Osteoblast (primary cell): ENCODE data around the gene DHH. TPM values are rescaled to one million over a fixed set of nuclear protein-coding genes. Genes with fewer than 3 reads are reported as not detected.
A peak's percentile ranks its signal among the peaks of the same experiment; 100 is the strongest.
"Not testable (repeated sequence)": the region's sequence is repeated elsewhere in the genome, so short reads cannot be mapped to it uniquely, and the experiment has no call there.

ENCODE experiments used
- DNase-seq: peaks from one replicate; pipeline ENCODE4 v3.0.0; 2011; ENCODE audit warnings: low spot score, mixed read lengths; ENCODE audit not compliant: insufficient read length; ENCODE audit errors: missing footprints
- H2AFZ ChIP-seq: 2 replicates; pipeline ENCODE4 v1.6.0; 2011; ENCODE audit warnings: mild to moderate bottlenecking, low read length
- H3K27ac ChIP-seq: 2 replicates; pipeline ENCODE4 v1.5.1; 2011; ENCODE audit warnings: mild to moderate bottlenecking, low read depth, low read length, moderate library complexity
- H3K27me3 ChIP-seq: 2 replicates; pipeline ENCODE4 v1.6.0; 2012; ENCODE audit warnings: mild to moderate bottlenecking, control low read depth, inconsistent platforms, low read length, moderate library complexity; ENCODE audit not compliant: insufficient read depth
- H3K36me3 ChIP-seq: 2 replicates; pipeline ENCODE4 v1.5.1; 2011; ENCODE audit warnings: mild to moderate bottlenecking, low read length, control low read depth, moderate library complexity; ENCODE audit not compliant: insufficient read depth
- H3K4me1 ChIP-seq: 2 replicates; pipeline ENCODE4 v1.5.1; 2011; ENCODE audit warnings: mild to moderate bottlenecking, low read length, control low read depth, moderate library complexity; ENCODE audit not compliant: insufficient read depth
- H3K4me2 ChIP-seq: 2 replicates; pipeline ENCODE4 v1.6.0; 2011; ENCODE audit warnings: mild to moderate bottlenecking, low read length; ENCODE audit not compliant: insufficient read depth
- H3K4me3 ChIP-seq: fragments of 200-600 bp; sonication (generic); 3 replicates; pipeline ENCODE4 v1.5.1; 2012; ENCODE audit warnings: mild to moderate bottlenecking, low read length, inconsistent platforms; ENCODE audit not compliant: insufficient read depth
- H3K79me2 ChIP-seq: 2 replicates; pipeline ENCODE4 v1.6.0; 2012; ENCODE audit warnings: mild to moderate bottlenecking, low read length, control low read depth, inconsistent platforms; ENCODE audit not compliant: insufficient read depth
- H3K9me3 ChIP-seq: 2 replicates; pipeline ENCODE4 v1.5.1; 2011; ENCODE audit warnings: low read depth, low read length, control low read depth
- H4K20me1 ChIP-seq: 2 replicates; pipeline ENCODE4 v1.6.0; 2012; ENCODE audit warnings: mild to moderate bottlenecking, low read length, control low read depth; ENCODE audit not compliant: insufficient read depth
- CTCF ChIP-seq: IDR thresholded peaks from 2 replicates; pipeline ENCODE4 v1.5.1; 2011; ENCODE audit warnings: mild to moderate bottlenecking, low read depth, low read length, moderate library complexity; ENCODE audit errors: extremely low read depth
- total RNA-seq: library from RNA; depleted of rRNA; stranded (reverse); fragments of >200 nt; gene quantifications from 2 replicates; pipeline ENCODE4 v1.2.3, GENCODE V29; 2012

DHH gene
- total RNA-seq, 1 donor: not detected

GRCh38 chr12:49068879-49069506, 25.6 kb downstream of the DHH start:
- H3K4me3 ChIP-seq: peak overlapping the region; percentile 100
- no peaks in the 10 kb centered on the region for H3K36me3 ChIP-seq
- H3K4me2 ChIP-seq: peak overlapping the region; percentile 96
- TF ChIP-seq CTCF: no peak
- no peaks in the 10 kb centered on the region for H4K20me1 ChIP-seq
- H3K79me2 ChIP-seq: no peaks in the 10 kb centered on the region
- DNase-seq: peak; percentile 69
- H2AFZ ChIP-seq: peak overlapping the region; percentile 100
- H3K27me3 ChIP-seq: no peaks in the 10 kb centered on the region
- no peaks in the 10 kb centered on the region for H3K9me3 ChIP-seq
- H3K27ac ChIP-seq: peak overlapping the region; percentile 60
- H3K4me1 ChIP-seq: peaks cover 11% of the 10 kb centered on the region

GRCh38 chr12:49066120-49066519, 28.5 kb downstream of the DHH start:
- H2AFZ ChIP-seq: no peak overlapping the region
- H4K20me1 ChIP-seq: no peaks in the 10 kb centered on the region
- no peak for DNase-seq
- peaks cover 2% of the 10 kb centered on the region for H3K79me2 ChIP-seq
- no peaks in the 10 kb centered on the region for H3K27me3 ChIP-seq
- no peak overlapping the region for H3K4me3 ChIP-seq
- no peak overlapping the region for H3K4me2 ChIP-seq
- H3K4me1 ChIP-seq: peaks cover 17% of the 10 kb centered on the region
- TF ChIP-seq CTCF: no peak
- no peaks in the 10 kb centered on the region for H3K9me3 ChIP-seq
- H3K27ac ChIP-seq: no peak overlapping the region
- no peaks in the 10 kb centered on the region for H3K36me3 ChIP-seq

GRCh38 chr12:49064767-49065152, 29.8 kb downstream of the DHH start:
- Histone ChIP-seq H4K20me1 (no peaks in the 10 kb centered on the region), H3K4me1 (peaks cover 14% of the 10 kb centered on the region), H3K4me3 (no peak overlapping the region), H3K9me3 (no peaks in the 10 kb centered on the region), H3K36me3 (no peaks in the 10 kb centered on the region), H2AFZ (no peak overlapping the region), H3K4me2 (no peak overlapping the region), H3K27me3 (no peaks in the 10 kb centered on the region), H3K27ac (no peak overlapping the region), H3K79me2 (peaks cover 15% of the 10 kb centered on the region)
- TF ChIP-seq CTCF: no peak
- DNase-seq: no peak

- H3K4me2 ChIP-seq, H3K36me3 ChIP-seq, H3K27me3 ChIP-seq, DNase-seq, H3K9me3 ChIP-seq, H3K27ac ChIP-seq, H3K4me3 ChIP-seq, H2AFZ ChIP-seq: not testable (repeated sequence)
- Histone ChIP-seq H3K79me2 (peaks cover 43% of the 10 kb centered on the region), H4K20me1 (peaks cover 25% of the 10 kb centered on the region), H3K4me1 (peaks cover 30% of the 10 kb centered on the region)
Observed at GRCh38 chr12:49061916-49062315, 32.7 kb downstream of the DHH start.
